Fibroblast of peridontal ligament (primary cell): ENCODE results near the gene TFF1.

Experiments used
- DNase-seq: peaks from one replicate; pipeline ENCODE4 v3.0.0-alpha.2; 2010; ENCODE audit errors: extremely low read depth

The TFF1 gene

DNA sequence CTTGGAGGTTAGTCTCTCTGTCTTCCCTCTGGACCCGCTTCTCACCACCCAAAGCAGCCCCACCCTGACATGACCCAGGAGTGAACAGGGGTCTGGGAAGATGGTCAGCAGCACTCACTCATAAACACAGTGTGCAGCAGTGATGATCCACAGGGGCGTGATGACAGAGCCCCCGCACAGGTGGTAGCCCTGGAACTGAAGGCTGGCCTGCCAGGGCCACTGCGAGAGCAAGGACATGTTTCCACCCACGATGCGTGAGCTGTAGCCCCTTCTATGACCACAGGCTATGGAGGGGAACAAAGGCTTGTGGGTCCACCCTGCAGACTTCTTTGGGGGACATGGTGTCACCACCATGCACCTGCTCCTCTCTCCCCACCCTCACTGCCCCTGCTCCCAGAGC is 16.6 kb upstream of the TFF1 start:
- DNase-seq, result no peak

DNA sequence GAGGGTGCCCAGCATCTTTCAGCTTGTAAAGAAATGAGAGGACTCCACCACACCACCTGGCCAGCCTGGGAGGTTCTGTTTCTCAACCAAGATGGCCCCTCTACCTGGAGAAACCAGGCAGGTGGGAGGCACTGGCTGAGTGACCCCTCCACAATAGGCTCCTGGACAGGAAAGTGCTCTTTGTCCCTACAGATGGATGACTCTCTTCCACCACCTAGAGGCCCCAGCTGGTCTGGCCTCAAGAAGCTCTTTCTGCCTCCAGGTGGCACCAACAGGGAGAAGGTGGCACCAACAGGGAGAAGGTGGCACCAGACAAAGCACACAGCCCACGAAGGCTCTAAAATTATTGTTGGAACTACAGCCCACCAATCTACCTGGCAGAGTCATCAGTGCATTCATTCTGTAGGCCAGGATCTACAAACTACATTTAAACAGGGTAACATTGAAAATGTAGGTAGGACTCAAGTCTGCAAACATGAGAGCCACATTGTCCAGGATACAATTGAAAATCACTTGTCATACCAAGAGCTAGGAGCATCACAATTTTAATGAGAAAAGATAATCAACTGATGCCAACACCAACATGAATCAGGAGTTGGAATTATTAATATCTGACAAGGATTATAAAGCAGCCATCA is 15.1 kb upstream of the TFF1 start:
- DNase-seq, result peak; percentile 3

DNA sequence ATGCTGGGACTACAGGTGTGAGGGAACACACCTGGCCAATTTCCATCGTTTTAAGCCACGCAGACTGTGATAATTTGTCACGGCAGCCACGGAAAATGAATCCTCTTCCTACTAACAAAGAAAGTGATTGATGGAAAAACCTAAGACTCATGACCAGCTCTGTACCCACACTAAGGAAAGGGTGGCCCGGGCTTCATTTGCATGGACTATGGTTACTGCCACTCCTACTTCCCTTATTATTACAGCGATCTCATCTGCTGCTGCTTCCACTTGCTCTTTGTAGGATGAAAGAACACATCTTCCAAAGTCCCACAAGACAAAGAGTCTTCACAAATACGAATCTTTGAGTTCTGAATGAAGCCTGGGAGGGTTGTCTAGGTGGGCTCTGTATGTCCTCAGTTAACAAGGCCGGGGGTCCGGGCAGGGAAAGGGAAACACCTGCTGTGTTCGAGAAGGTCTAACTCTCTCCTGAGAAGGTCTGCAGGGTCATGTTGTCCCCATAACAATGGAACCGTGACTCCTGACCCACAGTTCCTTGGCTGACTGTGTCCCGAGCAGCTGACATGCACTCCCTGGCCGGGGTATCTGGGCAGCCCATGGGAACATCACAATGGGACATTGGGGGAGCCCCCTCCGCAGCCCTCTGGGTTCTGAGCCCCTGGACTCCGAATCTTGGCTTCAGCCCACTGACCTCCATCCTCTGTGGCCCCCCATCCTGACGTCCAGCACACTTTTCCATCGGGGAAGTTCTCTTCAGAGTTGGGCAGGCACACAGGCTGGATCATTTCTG is 13.3 kb upstream of the TFF1 start:
- no peak for DNase-seq

DNA sequence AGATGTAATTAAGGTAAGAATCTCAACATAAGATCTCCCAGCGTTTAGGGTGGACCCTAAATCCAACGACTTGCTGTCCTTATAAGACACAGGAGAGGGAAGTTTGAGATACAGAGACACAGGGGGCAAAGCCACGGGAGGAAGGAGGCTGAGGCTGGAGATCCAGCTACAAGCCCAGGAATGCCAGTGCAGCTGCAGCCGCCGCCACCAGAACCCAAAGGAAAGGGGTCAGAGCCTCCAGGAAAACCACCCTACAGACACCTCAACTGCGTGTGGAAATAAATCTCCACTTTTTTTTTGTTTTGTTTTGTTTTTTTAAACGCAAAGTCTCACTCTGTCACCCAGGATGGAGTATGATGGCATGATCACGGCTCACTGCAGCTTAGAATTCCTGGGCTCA is 12.1 kb upstream of the TFF1 start:
- DNase-seq, result no peak

DNA sequence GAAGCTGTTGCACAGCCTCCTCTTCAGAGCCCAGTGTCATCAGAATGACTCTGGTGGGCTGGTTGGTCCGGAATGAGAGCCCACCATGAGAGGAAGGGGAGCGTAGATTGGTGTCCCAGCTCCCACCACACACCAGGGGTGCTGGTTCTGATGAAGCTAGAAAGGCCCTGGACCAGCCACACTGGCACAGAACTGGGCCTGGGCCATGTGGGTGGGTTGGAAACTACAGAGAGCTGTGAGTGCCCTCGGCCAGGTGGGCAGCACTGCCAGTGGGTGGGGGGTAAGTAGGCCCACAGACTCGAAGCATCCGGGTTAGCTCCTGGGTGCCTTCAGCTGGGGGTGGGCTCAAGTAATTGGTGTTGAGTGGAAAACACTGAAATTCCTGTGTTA is 11.6 kb upstream of the TFF1 start:
- no peak for DNase-seq

DNA sequence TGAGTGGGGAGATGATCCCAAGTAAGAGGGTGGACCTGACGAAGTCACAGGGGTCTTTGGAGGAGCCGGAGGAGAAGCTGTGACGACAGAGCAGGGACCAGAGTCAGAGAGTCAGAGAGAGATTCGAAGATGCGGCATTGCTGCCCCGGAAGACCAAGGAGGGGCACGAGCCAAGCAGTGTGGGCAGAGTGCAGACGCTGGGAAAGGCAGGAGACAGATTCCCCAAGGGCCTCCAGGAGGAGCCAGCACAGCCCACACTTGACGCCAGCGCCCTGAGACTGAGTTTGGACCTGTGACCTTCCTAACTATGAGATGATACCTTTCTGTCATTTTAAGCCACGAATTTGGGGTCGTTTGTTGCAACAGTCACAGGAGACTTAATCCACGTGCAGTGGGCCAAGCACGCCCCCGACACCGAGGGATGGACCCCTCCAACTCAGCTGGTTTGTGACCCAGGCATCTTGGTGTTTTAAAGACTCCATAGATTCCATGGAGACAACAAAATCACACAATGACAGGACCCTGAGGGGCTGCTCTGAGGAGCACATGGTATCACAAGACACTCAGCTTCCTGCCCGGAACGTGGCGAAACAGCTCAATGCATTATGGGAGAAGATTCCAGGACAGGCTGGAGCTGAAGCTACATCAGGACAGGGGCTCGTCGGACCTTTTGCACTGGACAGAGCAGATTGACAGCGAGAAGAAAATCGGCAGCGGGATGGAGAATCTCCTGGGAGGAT is 11.0 kb upstream of the TFF1 start:
- no peak for DNase-seq

DNA sequence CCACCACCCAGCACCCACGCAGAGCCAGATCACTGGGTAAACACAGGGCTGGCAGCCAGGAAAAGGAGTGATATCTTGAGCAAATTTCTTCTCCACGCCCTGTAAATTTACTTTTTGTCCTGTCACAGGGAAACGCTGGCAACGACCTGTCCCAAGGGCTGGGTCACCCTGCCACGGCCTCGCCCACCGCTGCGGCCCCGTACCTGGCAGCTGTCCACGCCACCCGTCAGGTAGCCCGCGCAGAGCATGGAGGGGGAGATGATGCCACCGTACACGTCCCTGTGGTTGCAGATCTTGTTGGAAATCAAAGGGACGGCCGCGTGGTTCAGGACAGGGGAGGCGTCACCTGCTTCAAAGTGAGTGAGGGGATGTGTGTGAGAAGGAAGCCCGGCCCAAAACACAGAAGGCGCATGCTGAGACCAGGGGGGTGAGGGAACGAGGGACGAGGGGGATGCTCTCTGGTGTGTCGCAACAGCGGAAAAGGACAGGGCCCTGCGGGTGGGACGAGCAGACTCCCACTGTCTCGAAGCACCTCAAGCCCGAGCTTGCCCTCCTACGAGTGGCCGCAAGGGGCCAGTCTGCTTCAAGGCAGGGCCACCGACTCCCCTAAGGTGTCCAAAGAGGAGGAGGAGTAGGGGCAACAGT is 10.1 kb upstream of the TFF1 start:
- DNase-seq, result no peak

DNA sequence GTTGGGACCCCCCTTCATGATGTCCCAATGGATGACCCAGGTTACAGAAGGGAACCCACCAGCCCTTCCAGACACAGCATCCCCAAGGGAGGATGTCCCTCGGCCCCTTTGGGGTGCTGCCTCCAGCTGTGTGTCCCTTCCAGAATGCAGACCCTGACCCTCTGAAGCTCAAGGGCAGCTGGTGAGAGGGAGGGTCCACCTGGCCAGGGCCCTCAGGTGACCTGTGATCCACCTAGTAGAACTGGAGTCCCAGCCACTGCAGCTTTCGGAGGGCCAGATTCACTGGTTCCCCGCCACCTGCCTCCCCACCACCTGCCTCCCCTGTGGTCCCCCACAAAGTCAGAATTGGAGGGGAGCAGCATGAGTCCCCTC is 9.6 kb upstream of the TFF1 start:
- DNase-seq, result no peak

DNA sequence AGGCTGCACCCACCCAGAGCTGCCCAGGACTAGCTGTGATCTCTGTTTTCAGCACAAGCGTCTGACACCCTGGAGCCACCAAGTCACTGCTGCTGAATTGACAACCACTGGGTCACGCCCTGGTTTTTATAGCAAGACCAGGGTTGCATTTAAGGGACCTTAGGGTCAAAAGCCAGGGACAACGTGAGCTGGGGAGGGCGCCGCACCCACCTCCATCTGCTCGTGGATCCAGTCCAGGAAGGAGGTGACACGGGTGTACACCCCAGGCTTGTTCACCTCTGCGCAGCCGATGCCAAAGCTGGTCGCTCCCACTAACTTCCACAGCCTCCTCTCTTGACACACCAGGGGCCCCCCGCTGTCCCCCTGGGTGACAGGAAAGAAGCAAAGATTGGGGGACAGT is 9.2 kb upstream of the TFF1 start:
- DNase-seq, result no peak

DNA sequence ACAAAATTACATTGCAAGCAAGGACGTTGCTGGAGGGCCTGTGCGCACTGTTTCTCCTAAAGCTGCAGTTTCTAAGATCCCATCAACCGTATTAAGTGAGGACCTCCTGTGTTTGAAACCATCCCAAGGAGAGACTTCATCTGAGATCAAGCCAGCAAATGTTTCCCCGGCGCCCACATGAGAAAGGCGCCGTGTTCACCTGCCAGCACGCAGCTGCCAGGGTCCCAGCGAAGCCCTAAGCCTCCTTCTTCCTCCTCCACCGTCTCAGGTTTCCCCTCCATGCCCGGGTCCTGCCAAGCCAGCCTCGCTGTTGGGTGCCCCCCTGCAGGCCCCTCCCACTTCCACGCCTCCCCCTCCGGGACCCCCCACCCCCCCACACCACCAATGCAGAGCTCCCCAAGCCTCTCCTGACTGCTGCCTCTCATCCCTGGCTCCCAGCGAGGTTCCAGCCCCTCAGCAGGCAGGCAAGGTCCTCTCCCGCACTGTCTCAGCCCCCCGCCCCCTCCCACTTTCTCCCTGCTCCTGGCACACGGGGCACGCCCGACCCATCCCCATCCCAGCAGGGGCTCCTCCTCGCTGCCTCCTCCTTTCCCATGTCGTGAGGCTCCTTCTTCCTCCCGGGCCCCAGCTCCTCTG is 8.6 kb upstream of the TFF1 start:
- no peak for DNase-seq

DNA sequence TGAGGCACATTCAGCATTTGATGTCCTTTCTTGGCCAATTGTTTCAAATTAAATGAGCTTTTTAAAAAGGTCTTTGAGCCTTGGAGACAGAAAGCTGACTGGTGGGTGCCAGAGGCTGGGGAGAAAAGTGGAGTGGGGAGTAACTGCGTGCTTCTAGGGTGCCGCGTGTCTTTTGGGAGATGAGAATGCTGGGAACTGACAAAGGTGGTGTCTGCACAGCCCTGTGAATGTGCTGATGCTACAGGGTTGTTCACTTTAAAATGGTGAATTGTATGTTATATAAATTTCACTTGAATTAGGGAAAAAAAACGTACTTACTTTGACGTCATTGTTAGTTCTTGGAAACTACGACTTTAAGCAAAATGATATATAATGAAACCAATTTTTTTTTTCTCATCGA is 8.1 kb upstream of the TFF1 start:
- no peak for DNase-seq

DNA sequence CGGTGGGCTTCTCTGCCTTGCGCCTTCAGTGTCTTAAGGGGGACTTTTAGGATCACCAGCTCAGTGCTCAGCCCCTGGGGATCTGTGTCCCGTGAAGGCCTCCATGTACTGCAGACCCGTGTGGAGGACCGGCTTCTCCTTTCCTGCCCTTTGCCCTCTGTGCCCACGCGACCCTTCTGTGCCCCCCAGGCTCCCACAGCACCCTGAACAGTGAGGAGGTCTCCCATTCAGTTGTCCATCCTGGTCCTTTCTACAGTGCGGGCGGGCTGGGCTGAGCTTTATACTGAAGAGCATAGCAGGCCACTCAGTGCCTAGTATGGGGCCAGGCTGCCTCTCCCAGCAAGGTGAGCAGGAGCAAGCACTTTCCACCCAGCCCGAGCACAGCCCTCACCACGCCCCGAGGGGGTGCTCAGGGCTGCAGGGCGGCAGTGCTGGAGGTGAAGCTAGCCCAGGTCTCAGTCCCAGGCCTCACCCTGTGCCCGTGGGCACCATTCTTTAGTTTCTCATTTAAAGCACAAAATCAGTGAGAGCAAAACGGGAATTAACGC is 7.6 kb upstream of the TFF1 start:
- no peak for DNase-seq

DNA sequence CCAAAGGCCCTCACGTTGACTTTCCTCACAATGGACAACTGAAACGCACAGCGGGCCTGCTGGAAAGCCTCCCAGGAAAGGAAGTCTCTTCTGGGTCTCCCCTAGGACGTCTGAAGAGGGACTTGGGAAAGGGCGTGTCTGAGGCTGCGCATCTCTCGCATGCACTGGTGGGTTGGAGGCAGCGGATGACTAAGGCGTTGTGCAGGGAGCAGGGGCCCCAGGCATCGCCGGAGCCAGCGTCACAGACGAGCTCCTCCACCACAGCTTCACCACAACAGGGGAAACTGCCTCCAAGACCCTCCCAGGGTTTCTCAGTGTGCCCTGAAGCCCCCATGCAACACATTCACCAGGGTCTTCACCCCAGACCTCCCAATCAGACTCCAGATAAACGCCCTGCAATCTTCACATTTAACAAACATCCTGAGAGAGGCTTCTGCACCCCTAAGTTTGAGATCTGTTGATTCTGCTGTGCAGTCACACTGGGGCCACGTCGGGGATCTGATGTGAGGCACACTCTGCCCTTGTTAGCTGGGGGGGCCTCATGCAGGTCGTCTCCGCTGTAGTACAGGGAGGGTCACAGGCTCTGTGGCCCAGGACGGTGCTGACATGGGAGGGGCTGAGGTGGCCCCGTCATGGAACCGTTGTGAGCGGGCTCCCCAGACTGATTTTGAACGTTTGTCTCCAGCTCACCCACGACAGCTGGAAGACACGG is 7.0 kb upstream of the TFF1 start:
- DNase-seq, result no peak

DNA sequence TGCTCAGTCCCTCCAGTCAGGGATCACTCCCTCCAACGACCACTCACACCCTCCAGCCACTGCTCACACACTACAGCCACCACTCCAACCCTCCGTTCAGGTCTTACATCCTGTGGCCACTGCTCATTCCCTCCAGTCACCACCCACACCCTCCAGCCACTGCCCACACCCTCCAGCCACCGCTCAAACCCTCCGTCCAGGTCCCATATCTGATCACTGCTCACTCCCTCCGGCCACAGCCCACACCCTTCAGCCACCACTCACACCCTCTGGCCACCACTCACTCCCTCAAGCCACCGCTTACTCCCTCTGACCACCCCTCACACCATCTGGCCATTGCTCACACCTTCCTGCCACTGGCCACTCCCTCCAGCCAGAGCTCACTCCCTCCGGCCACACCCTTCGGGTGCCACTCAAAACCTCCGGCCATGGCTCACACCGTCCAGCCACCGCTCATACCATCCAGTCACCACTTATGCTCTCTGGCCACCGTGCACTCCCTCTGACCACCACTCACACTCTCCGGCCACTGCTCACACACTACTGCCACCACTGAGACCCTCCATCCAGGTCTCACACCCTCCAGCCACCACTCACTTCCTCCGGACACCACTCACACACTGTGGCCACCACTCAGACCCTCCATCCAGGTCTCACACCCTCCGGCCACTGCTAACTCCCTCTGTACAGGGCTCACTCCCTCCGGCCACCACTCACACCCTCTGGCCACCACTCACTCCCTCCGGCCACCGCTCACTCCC is 4.7 kb upstream of the TFF1 start:
- DNase-seq, result no peak

DNA sequence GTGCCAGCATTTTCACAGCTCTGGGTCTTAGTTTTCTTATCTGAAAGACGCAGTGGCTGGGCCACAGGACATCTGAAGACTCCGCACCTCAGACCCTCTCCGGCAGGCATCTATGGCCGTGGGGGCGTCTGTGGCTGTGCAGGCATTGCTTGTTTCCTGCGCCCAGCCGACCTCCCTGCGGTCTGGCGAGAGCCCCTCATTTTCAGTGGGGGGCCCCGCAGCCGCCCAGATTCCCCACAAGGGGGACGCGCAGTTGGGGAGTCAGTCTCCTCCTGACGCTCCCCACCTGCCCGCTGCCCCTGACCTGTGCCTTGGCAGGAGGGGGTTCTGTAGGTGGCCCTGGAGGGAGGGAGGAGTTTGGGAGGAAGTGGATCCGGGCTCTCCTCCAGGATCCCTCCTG is 3.5 kb upstream of the TFF1 start:
- DNase-seq, result no peak

DNA sequence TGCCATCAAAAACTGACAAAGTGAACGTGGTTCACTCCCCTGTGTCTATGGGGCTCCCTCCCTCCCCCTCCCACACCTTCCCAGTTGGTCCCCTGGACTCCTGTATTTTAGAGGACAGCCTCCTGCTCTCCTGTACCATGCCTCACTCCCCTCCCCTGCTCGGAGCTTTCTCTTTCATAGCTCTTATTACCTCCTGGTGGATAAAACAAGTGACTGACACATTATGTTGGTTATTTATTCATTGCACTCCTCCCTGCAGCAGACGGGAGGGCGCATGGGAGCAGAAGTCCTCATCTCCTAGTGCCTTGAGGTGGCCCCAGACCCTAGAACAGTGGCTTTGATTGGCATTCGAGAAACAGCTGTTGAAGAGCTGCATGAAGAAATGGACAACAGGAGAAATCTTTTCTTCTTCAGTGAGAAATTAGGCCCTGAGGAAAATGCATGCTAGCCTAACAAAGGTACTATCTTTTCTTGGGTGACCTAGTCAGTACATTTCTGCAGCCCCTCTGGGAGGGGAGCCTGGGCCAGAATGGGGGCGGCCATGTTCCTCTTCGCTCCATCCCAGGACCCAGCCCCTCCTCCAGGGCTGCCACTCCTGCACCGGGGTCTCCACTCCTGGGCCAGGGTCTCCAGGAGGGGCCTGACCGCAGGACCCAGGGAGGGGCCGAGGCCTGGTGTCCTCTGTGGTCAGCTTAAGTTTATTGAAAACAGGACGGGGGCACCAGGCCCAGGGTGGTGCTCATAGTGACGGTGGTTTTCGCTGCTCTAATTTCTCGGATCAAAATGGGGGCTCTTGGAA is 1.2 kb upstream of the TFF1 start:
- no peak for DNase-seq

DNA sequence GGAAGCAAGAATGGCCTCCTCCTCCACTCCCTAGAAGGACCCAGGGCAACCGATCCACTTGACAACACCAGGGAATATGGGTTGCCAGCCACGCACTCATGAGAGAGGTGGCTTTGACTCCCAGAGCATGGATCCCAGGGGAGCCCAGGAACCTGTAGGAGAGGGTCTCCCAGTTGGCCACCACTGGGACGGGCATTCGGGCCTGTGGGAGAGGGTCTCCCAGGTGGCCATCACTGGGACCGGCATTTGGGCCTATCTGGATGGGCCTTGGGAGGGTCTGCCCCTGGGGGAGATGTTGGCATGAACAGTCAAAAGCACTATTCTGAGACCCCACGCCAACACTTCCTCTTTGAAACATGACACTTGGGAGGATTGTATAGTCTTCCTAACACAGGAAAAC is 565 bp downstream of the TFF1 start:
- no peak for DNase-seq

DNA sequence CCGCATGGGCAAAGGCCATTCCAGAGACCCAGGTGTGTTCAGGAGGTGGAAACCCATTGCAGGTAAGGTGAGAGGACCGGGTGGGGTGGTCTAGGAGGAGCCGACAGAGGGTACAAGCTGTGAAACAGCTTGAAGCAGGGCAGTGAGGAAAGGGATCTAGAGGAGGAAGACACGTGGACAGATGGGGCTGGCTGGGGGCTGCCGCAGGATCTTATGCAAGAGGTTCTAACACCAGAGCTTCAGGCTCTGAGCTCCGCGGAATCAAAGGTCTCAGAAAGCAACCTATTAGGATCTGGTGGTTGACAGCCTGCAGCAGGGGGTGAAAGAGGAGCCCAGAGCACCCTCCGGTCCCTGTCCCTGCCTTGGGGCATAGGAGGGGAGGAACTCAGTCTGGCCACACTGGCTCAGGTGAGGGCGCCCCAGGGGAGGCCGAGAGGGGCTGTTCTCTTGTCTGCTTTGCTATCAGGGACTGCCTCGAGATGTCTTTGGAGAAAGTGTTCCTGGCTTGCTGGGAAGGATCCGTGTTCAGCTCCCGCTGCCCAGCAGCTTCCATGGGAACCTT is 1.9 kb downstream of the TFF1 start:
- no peak for DNase-seq

DNA sequence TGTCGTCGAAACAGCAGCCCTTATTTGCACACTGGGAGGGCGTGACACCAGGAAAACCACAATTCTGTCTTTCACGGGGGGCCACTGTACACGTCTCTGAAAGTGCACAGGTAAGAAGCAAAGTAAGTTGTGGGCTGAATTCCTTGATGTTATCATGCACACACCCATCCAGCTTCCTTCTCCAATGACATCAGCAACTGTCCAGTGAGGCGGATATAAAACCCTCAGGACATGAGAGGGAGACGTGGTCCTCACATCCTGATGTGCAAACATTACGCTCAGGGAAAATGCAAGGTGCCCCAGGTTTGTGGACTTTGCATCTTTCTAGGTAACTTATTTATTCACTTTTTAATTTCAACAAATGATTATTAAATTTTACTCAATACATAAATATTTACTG is 3.0 kb downstream of the TFF1 start:
- no peak for DNase-seq
